H1 (cell line): ENCODE data around the gene UHRF2. TPM values are rescaled to one million over a fixed set of nuclear protein-coding genes. Genes with fewer than 3 reads are reported as not detected.

Experiments
- CTCF ChIA-PET: fragments of 300-600 bp; sonication (Branson Sonifier 250); formaldehyde crosslinking; loops from one replicate; lab custom pipeline; 2021; ENCODE audit not compliant: partially characterized antibody; lab: Charles Lee
- POLR2A ChIA-PET: fragments of 300-600 bp; sonication (Branson Sonifier 250); formaldehyde crosslinking; loops from one replicate; lab custom pipeline; 2021; ENCODE audit warnings: inconsistent platforms; ENCODE audit not compliant: partially characterized antibody; lab: Charles Lee
- DNase-seq, 2 experiments: peaks; one replicate each; pipeline versions ENCODE4 v3.0.0 to v3.0.0-alpha.2; 2010 to 2022; ENCODE audit warnings: low spot score in 2 of 2, low read depth in 1 of 2, mixed read lengths in 1 of 2
- FAIRE-seq: peaks from 2 replicates; lab custom pipeline; 2011; peaks lifted over from hg19 to GRCh38; lab: Jason Lieb, UNC
- H2AFZ ChIP-seq: 2 replicates; pipeline ENCODE4 v1.8.1; 2012; ENCODE audit warnings: low read length, inconsistent platforms
- H2AK5ac ChIP-seq: 2 replicates; pipeline ENCODE4 v1.6.1; 2013; ENCODE audit warnings: low read depth, low read length
- H2BK120ac ChIP-seq: replicated peaks from 2 replicates; pipeline ENCODE3; 2013; ENCODE audit warnings: low read depth, low read length, inconsistent platforms
- H2BK12ac ChIP-seq: 2 replicates; pipeline ENCODE4 v1.6.1; 2013; ENCODE audit warnings: low read depth, low read length
- H2BK15ac ChIP-seq: 2 replicates; pipeline ENCODE4 v1.6.1; 2013; ENCODE audit warnings: low read length
- H2BK20ac ChIP-seq: 2 replicates; pipeline ENCODE4 v1.6.1; 2013; ENCODE audit warnings: low read length
- H2BK5ac ChIP-seq: 2 replicates; pipeline ENCODE4 v1.6.1; 2013; ENCODE audit warnings: low read depth, low read length
- H3K14ac ChIP-seq: 2 replicates; pipeline ENCODE4 v1.6.1; 2013; ENCODE audit warnings: inconsistent platforms; ENCODE audit not compliant: insufficient read length
- H3K18ac ChIP-seq: 2 replicates; pipeline ENCODE4 v1.6.1; 2013; ENCODE audit warnings: low read length; ENCODE audit errors: extremely low read depth
- H3K23ac ChIP-seq: 2 replicates; pipeline ENCODE4 v1.6.1; 2013; ENCODE audit warnings: inconsistent platforms; ENCODE audit not compliant: insufficient read length
- H3K23me2 ChIP-seq: 2 replicates; pipeline ENCODE4 v1.6.1; 2013; ENCODE audit warnings: low read depth, low read length
- H3K27ac ChIP-seq: 2 replicates; pipeline ENCODE4 v1.6.1; 2011; ENCODE audit warnings: low read depth, low read length, inconsistent platforms
- H3K27me3 ChIP-seq, 4 experiments: replicated peaks in 1 of 4; 1 replicate in 1 of 4; 2 replicates in 3 of 4; pipeline versions ENCODE4 v1.6.1 to v1.8.1; 2011 to 2013; ENCODE audit warnings: low read length in 3 of 4, mild to moderate bottlenecking in 3 of 4, inconsistent platforms in 2 of 4, mixed read lengths in 2 of 4, moderate library complexity in 1 of 4; ENCODE audit not compliant: control insufficient read depth in 3 of 4, insufficient read depth in 3 of 4; ENCODE audit errors: extremely low read depth in 1 of 4
- H3K36me3 ChIP-seq, 4 experiments: 2 replicates each; pipeline versions ENCODE4 v1.6.1 to v1.8.1; 2011 to 2013; ENCODE audit warnings: mild to moderate bottlenecking in 4 of 4, low read length in 3 of 4, moderate library complexity in 2 of 4, control low read depth in 1 of 4, inconsistent platforms in 1 of 4; ENCODE audit not compliant: insufficient read depth in 4 of 4, control insufficient read depth in 2 of 4
- H3K4ac ChIP-seq: replicated peaks from 2 replicates; pipeline ENCODE3; 2013; ENCODE audit warnings: low read length, low read depth, mixed read lengths, inconsistent platforms; ENCODE audit not compliant: insufficient read length
- H3K4me1 ChIP-seq, 4 experiments: replicated peaks in 1 of 4; 1 replicate in 1 of 4; 2 replicates in 3 of 4; pipeline versions ENCODE4 v1.6.1 to v1.8.1; 2011 to 2013; ENCODE audit warnings: low read length in 3 of 4, inconsistent platforms in 2 of 4, mixed read lengths in 1 of 4; ENCODE audit not compliant: insufficient read depth in 4 of 4, control insufficient read depth in 3 of 4
- H3K4me2 ChIP-seq, 2 experiments: 2 replicates each; pipeline versions ENCODE4 v1.6.1 to v1.8.1; 2011 to 2013; ENCODE audit warnings: low read depth in 2 of 2, low read length in 2 of 2, control low read depth in 1 of 2, inconsistent platforms in 1 of 2, mild to moderate bottlenecking in 1 of 2; ENCODE audit not compliant: insufficient read depth in 1 of 2
- H3K4me3 ChIP-seq, 4 experiments: fragments of 200-600, 300-600 bp in 1 of 4; sonication (generic), shearing (Covaris generic), sonication (Bioruptor Twin) in 1 of 4; 2 replicates each; pipeline versions ENCODE4 v1.5.1 to v1.8.1; 2011 to 2016; ENCODE audit warnings: low read length in 4 of 4, low read depth in 3 of 4, control low read depth in 2 of 4, inconsistent platforms in 2 of 4, mild to moderate bottlenecking in 2 of 4, mixed read lengths in 1 of 4, moderate library complexity in 1 of 4; ENCODE audit not compliant: insufficient read depth in 2 of 4; ENCODE audit errors: extremely low read depth in 1 of 4
- H3K56ac ChIP-seq: replicated peaks from 2 replicates; pipeline ENCODE3; 2013; ENCODE audit warnings: low read depth, mild to moderate bottlenecking, mixed read lengths, low read length, inconsistent platforms; ENCODE audit not compliant: insufficient read length
- H3K79me1 ChIP-seq: 2 replicates; pipeline ENCODE4 v1.6.1; 2013; ENCODE audit warnings: low read depth, low read length, control low read depth
- H3K79me2 ChIP-seq, 2 experiments: 2 replicates each; pipeline versions ENCODE4 v1.6.1 to v1.8.1; 2012 to 2013; ENCODE audit warnings: low read length in 2 of 2, mild to moderate bottlenecking in 2 of 2, inconsistent platforms in 1 of 2; ENCODE audit not compliant: insufficient read depth in 2 of 2, control insufficient read depth in 1 of 2
- H3K9ac ChIP-seq, 4 experiments: replicated peaks in 1 of 4; 1 replicate in 1 of 4; 2 replicates in 3 of 4; pipeline versions ENCODE4 v1.6.1 to v1.8.1; 2011 to 2013; ENCODE audit warnings: low read depth in 3 of 4, low read length in 3 of 4, control low read depth in 2 of 4, mild to moderate bottlenecking in 2 of 4, moderate library complexity in 2 of 4, inconsistent platforms in 1 of 4; ENCODE audit errors: extremely low read depth in 1 of 4
- H3K9me3 ChIP-seq, 2 experiments: 2 replicates each; pipeline versions ENCODE4 v1.6.1 to v1.8.1; 2012 to 2013; ENCODE audit warnings: mild to moderate bottlenecking in 2 of 2, moderate library complexity in 2 of 2, control low read depth in 1 of 2, inconsistent platforms in 1 of 2, low read depth in 1 of 2, low read length in 1 of 2, mixed read lengths in 1 of 2; ENCODE audit not compliant: insufficient read depth in 2 of 2
- H4K20me1 ChIP-seq, 2 experiments: replicated peaks in 1 of 2; 2 replicates each; pipeline versions ENCODE3 to v1.8.1; 2011 to 2013; ENCODE audit warnings: inconsistent platforms in 2 of 2, low read length in 2 of 2, mild to moderate bottlenecking in 1 of 2; ENCODE audit not compliant: insufficient read depth in 2 of 2, control insufficient read depth in 1 of 2
- H4K5ac ChIP-seq: 2 replicates; pipeline ENCODE4 v1.6.1; 2013; ENCODE audit warnings: low read length, low read depth, mixed read lengths, inconsistent platforms; ENCODE audit not compliant: insufficient read length
- H4K8ac ChIP-seq: 2 replicates; pipeline ENCODE4 v1.8.0; 2013; ENCODE audit warnings: mild to moderate bottlenecking, moderate library complexity, low read length, inconsistent platforms; ENCODE audit not compliant: insufficient read depth; ENCODE audit errors: extremely low read depth
- H4K91ac ChIP-seq: replicated peaks from 2 replicates; pipeline ENCODE3; 2013; ENCODE audit warnings: low read length, mixed read lengths, inconsistent platforms; ENCODE audit not compliant: insufficient read length
- ASH2L ChIP-seq: fragments of 200-600, 300-600 bp; sonication (generic); IDR thresholded peaks from one replicate; pipeline ENCODE4 v1.7.1; 2017; ENCODE audit warnings: low read length
- CHD1 ChIP-seq: IDR thresholded peaks from 2 replicates; pipeline ENCODE4 v1.6.1; 2012; ENCODE audit warnings: low read depth, low read length, improper control_type of control experiment
- HDAC2 ChIP-seq, 2 experiments: fragments of 300-600 bp in 1 of 2; sonication (generic) in 1 of 2; IDR thresholded peaks; 2 replicates each; pipeline ENCODE4 v1.6.1; 2011 to 2012; ENCODE audit warnings: low read depth in 2 of 2, low read length in 2 of 2, mild to moderate bottlenecking in 2 of 2, moderate library complexity in 2 of 2, borderline replicate concordance in 1 of 2, inconsistent platforms in 1 of 2
- JUN ChIP-seq: IDR thresholded peaks from 2 replicates; pipeline ENCODE4 v1.6.1; 2011; ENCODE audit warnings: low read depth, mild to moderate bottlenecking, improper control_type of control experiment, low read length
- POLR2AphosphoS5 ChIP-seq: IDR thresholded peaks from 2 replicates; pipeline ENCODE4 v1.6.1; 2011; ENCODE audit warnings: low read depth, low read length
- RXRA ChIP-seq: IDR thresholded peaks from 2 replicates; pipeline ENCODE4 v1.6.1; 2011; ENCODE audit warnings: low read depth, mild to moderate bottlenecking, low read length, moderate library complexity; ENCODE audit not compliant: insufficient read depth
- TAF7 ChIP-seq: optimal IDR thresholded peaks from 2 replicates; pipeline ENCODE3; 2011; ENCODE audit warnings: low read depth, mild to moderate bottlenecking, inconsistent platforms, low read length, moderate library complexity, borderline replicate concordance
- TCF12 ChIP-seq: IDR thresholded peaks from 2 replicates; pipeline ENCODE4 v1.6.1; 2011; ENCODE audit warnings: low read depth, mild to moderate bottlenecking, low read length
- ZNF274 ChIP-seq: IDR thresholded peaks from 2 replicates; pipeline ENCODE4 v1.7.0; 2012; ENCODE audit warnings: low read length, borderline replicate concordance; ENCODE audit errors: extremely low read depth
- WGBS, 2 experiments: shearing (Covaris generic) in 1 of 2; methylation state at CpG; one replicate each; pipeline versions ENCODE4 v1.1.6 to v1.1.7; 2013 to 2015; ENCODE audit warnings: low lambda C conversion rate in 2 of 2, mixed read lengths in 2 of 2, inconsistent platforms in 1 of 2, low coverage in 1 of 2, missing lambda C conversion rate in 1 of 2; ENCODE audit not compliant: insufficient replicate concordance in 2 of 2, insufficient coverage in 1 of 2, insufficient read length in 1 of 2; ENCODE audit errors: extremely low coverage in 1 of 2, missing lambda C conversion rate in 1 of 2; 5-methylcytosine and 5-hydroxymethylcytosine counted together
- polyA plus RNA-seq, 7 experiments: library from polyadenylated mRNA; depleted of rRNA in 3 of 7; stranded (reverse) in 5 of 7; unstranded in 2 of 7; fragments of >200 nt in 5 of 7; fragments of 200-250 nt in 2 of 7; gene quantifications; 1 replicate in 5 of 7; 2 replicates in 1 of 7; 4 replicates in 1 of 7; pipeline versions ENCODE4 v1.2.1 to v1.2.3, GENCODE V29; 2011 to 2013; ENCODE audit warnings: missing spikeins in 2 of 7, mixed read lengths in 2 of 7
- total RNA-seq: library from RNA; stranded (reverse); fragmentation: NEBNext Ultra II Directional; extraction: Animal tissue kit (Norgen Biotek cat#: 25700); gene quantifications from 2 replicates; pipeline ENCODE4 v1.2.1, GENCODE V29; 2021

The UHRF2 gene
- total and polyA plus RNA-seq, 2 of the 8 experiments (the other 6 are each of a cell fraction or from before 2014, with no cell fraction given): 31.8 to 48.0 TPM

DNA sequence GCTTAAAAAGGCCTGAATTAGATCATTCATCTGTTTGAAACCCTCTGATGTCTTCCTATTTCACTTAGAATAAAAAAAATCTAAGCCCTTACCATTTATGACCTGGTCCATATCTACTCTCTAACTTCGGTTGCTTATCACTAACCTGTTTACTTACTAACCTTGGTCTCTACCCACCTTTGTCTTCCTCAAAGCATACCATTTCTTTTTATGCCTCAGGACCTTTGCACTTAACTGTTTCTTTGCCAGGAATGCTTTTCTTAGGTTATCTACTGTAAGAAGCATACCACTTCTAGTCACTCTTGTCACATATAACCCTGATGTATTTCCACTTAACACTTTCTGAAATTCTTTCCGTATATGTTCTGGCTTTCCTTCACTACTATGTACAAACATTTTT lies 67.0 kb downstream of the UHRF2 start:
- no peak overlapping the region for H2BK15ac ChIP-seq
- no peak overlapping the region for H2AK5ac ChIP-seq
- FAIRE-seq: no peak
- no peak overlapping the region for H2BK20ac ChIP-seq
- H3K4me2 ChIP-seq: no peak overlapping the region
- WGBS, 2 experiments: 94% methylated on average over 2 of the region's 2 CpGs; no CpG with 5 or more reads in 1 of the 2 experiments
- POLR2A ChIA-PET: interaction anchor here (1.0 kb wide), 1 partner anchor 17 kb away, joined by 3 read pairs; no protein-coding TSS in a partner anchor
- H3K18ac ChIP-seq: no peak overlapping the region
- H2BK5ac ChIP-seq: no peak overlapping the region
- H3K23ac ChIP-seq: no peak overlapping the region
- H2AFZ ChIP-seq: no peak overlapping the region
- H3K56ac ChIP-seq: no peak overlapping the region
- H3K27ac ChIP-seq: no peak overlapping the region
- H3K9me3 ChIP-seq: no peaks in the 10 kb centered on the region
- CTCF ChIA-PET: interaction anchor here (0.5 kb wide), 1 partner anchor 10 kb away, joined by 3 read pairs; no protein-coding TSS in a partner anchor
- no peaks in the 10 kb centered on the region for H3K79me1 ChIP-seq
- H3K4ac ChIP-seq: no peak overlapping the region
- H3K79me2 ChIP-seq: 0 out of 4 replicates have a peak, but pooled peaks cover 0 to 2% of the 10 kb centered on the region in 2 experiments
- no peak overlapping the region for H3K14ac ChIP-seq
- no peaks in the 10 kb centered on the region for H3K4me1 ChIP-seq
- no peak overlapping the region for H4K5ac ChIP-seq
- DNase-seq: no peak
- no peak overlapping the region for H2BK12ac ChIP-seq
- H3K9ac ChIP-seq: no peak overlapping the region
- H3K27me3 ChIP-seq: no peaks in the 10 kb centered on the region
- no peaks in the 10 kb centered on the region; the same call in 1 of the 2 replicates for H3K23me2 ChIP-seq
- no peak overlapping the region for H4K91ac ChIP-seq
- no peak overlapping the region for H3K4me3 ChIP-seq
- peaks cover 0 to 3% of the 10 kb centered on the region in 2 experiments for H4K20me1 ChIP-seq
- H3K36me3 ChIP-seq: peaks cover 5 to 48% (median 19%) of the 10 kb centered on the region in 4 experiments; a peak in 7 of 8 replicates
- H4K8ac ChIP-seq: no peak overlapping the region
- H2BK120ac ChIP-seq: no peak overlapping the region
- TF ChIP-seq CHD1 (no peak), HDAC2 (IDR thresholded peaks at IDR 0.05; ENCODE audit: borderline replicate concordance in 1 of 2, low read depth in 2 of 2, low read length in 2 of 2) (no peak), JUN (no peak), POLR2AphosphoS5 (no peak), TCF12 (no peak), ZNF274 (no peak), RXRA (no peak), ASH2L (no peak), TAF7 (no peak)
